HUDEP-2 (cell line): ENCODE measurements around the gene VIPR2.
"Not testable (repeated sequence)": the region's sequence is repeated elsewhere in the genome, so short reads cannot be mapped to it uniquely, and the experiment has no call there.

Source experiments
- DNase-seq, 76 experiments: peaks; one replicate each; lab custom pipeline; 2025; ENCODE audit not compliant: unreplicated experiment in 76 of 76; lab: John Stamatoyannopoulos, UW

VIPR2 gene

DNA sequence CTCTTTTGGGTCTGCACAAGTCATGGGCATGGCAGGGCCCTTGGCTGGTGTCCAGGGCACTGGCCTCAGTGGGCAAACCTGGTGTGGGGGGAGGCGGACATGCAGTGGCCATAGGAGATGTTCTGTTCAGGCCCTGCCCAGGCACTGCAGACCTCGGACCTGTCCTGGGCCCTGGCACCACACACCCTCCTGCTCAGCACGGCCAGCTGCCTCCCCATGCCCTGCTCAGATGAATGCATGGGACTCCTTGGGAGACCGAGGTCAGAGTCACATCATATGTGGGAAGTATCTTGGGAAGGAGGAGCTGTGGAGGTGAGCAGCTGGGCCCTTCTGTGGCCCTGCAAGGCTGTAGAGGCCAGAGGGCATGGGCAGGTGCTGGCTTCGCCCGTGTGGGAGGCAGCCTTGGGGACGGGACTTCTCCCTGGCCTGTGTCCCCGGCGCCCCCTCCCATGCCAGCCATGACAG lies 130.8 kb downstream of the VIPR2 start:
- DNase-seq: no peak

DNA sequence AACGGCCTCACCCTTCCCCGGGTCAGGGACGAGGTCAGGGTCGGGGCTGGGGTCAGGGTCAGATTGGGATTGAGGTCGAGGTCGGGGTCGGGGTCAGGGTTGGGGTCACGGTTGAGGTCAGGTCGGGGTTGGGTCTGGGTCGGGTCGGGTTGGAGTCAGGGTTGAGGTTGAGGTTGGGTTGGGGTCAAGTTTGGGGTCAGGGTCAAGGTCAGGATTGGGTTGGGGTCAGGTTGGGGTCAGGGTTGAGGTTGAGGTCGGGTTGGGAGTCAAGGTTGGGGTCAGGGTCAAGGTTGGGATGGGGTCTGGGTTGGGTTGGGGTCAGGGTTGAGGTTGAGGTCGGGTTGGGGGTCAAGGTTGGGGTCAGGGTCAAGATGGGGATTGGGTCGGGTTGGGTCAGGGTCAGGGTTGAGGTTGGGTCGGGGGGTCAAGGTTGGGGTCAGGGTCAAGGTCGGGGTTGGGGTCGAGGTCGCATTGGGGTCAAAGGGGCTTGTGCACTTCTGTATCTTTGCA lies 131.4 kb downstream of the VIPR2 start:
- DNase-seq: no peak

DNA sequence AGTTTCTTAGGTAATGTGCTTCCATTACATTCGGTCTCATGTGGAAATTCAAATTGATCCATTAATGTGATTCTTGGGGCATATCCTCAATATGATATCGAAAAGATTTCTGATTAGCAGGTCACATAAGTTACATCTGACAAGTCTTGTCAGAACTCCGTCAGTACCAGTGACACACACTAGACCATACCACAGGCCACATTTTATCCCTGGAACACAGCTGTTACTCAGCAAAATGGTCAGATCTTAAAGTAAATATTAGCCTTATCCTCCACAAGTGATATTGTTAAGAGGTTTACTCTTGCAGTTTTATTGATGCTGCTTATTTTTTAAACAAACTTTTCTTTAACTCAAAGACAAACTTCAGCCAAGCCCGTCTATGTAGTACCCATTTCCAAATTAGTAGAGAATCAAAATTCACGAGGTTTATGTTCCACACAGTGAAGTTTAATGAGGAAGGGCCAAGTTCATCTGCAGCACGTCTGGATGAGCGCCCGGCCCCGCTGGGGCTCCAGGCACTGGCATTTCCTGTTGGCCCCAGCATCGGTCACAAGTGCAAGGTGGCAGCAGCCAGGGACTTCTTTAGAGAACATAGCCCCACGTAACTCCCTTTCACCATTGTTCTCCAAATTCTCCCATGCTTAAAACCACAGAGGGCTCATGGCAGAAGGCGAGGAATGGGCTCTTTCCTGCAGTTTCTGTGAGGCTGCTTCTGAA lies 132.2 kb downstream of the VIPR2 start:
- no peak for DNase-seq

DNA sequence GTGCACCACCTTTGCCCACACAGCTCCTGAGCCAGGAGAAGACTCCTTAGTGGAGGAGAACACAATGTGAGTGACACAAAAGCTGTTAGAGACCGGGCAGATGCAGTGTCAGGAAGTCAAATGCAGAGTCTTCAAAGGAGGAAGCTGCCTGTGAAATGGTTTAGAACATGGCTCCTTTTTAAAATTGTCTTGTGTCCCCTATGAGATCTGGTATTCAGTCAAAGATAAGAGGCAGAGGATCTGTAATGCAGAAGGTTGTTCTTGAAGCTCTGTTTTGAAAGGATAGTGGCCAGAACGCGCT lies 133.0 kb downstream of the VIPR2 start:
- no peak for DNase-seq

DNA sequence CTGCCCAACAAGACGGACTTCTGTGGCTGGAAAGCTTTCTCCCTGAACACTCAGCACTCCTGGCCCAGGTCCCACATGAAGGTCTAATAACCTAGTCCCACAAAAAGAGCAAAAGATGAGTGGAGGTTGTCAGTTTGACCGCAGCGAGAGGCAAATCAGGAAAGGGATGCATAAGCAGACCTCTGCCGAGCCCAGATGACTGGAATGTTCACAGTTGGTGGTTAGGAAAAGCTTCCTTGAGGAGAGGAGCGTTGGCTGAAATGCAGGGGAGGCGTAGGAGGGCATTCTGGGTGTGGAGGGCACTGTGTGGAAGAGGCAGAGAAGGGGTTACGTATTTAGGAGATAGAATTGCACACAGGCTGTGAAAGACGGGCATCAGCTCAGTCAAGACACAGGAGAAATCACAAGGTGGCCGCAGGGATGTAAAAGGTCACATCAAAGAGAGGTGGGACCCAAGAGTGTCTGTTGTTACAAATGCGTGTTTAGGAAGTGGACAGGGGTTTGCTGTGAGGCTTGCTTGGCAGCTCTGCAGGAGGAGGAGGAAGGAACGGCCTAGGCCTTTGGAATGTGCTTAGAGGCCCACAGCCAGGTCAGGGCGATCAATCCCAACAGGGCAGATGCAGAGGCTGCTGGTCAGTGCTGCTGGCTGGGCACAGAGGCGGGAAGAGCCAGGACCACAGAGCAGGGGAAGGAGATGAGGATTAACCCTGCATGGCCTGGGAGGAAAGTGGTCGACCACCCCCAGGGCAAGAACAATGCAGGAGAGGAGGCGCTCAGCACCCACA lies 133.5 kb downstream of the VIPR2 start:
- DNase-seq: no peak

DNA sequence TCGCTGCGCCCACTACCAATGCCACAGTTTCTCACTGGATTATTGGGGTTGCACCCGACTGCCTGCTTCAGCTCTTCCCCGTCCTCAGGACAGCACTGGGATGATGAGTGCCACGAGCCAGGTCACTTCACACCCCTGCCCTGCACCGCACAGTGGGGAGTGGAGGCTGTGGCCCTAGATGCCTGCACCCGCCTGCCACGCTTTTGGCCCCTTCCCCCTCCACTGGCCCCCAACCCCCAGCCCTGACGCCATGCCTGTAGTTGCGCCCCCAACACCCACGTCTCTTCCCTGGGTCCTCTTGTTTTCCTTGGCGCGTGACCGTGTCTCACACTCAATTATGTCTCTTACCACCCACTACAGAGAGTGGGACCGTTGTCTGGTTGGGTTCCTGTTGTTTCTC lies 134.3 kb downstream of the VIPR2 start:
- no peak for DNase-seq

DNA sequence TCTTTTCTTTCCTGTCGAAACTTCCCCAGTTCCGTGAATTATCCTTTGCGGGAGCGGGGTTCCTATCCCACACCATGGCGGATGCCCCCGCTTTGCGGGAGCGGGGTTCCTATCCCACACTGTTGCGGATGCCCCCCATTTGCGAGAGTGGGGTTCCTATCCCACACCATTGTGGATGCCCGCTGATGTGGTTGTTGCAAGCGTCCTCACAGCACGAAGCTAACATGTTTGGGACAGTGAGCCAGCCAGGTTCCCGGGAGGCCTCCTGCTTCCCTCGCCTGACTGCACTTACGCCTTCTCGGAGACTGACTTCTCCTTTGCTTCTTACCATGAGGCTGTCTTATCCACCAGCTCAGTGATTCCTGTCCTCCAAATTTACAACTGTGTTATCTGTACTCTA lies 134.7 kb downstream of the VIPR2 start:
- no peak for DNase-seq

DNA sequence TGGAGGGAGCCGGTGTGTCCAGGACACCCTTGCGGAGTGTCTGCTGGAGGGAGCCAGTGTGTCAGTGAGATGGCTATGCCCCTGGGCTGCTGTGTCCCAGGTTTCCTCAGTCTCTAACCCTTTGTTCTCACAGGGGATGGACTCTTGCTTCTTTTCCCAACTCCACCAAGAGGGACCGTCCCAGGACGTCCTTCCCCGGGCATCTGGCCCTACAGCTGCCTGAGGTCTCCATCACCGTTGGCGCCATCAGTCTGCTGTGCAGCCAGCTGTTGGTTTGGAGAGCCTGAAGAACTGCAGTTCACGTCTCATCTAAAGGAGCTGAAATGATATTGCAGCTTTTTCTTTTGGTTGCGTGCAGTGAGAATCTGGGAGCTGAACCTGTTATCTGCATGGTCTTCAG lies 136.2 kb downstream of the VIPR2 start:
- no peak for DNase-seq

DNA sequence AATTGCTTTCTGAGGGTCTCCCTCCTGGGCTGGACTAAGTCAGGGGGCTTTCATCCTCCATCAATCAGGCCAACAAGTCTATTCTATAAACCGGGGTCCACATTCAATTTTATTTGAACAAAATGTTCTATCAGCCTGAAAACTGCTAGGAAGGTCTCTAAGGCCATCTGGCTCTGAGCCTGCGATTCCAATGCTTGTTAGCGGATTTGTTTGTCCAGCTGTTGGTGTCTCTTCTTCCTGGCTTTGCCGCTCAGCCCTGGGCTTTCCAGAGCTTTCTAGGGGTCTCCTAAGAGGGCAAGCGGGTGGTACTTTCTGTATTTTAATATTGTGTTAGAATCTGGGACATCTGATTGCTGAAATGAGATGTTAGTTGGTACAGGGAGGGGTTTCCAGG lies 136.7 kb downstream of the VIPR2 start:
- no peak for DNase-seq

DNA sequence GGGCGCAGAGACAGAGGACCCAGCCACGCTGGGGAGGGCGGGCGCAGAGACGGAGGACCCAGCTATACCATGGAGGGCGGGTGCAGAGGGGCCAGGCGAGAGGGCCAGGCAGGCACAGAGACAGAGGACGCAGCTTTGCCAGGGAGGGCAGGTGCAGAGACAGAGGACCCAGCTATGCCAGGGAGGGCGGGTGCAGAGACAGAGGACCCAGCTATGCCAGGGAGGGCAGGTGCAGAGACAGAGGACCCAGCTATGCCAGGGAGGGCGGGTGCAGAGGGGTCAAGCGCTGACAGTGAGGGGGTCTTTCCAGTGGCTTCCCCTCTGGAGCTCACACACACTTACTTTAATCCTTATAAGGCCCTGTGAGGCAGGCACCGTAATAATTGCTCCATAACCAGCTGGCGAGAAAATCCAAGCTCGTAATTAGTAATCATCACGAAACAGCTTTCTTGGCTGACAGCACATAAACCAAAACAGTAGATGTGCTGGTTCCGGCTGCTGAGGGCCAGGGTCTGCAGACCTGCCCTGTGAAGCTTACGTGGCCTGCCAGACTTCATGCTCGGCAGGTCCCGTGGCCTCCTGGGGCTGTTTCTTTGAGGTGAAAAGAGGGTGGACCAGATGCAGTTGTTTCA lies 137.2 kb downstream of the VIPR2 start:
- DNase-seq: no peak

DNA sequence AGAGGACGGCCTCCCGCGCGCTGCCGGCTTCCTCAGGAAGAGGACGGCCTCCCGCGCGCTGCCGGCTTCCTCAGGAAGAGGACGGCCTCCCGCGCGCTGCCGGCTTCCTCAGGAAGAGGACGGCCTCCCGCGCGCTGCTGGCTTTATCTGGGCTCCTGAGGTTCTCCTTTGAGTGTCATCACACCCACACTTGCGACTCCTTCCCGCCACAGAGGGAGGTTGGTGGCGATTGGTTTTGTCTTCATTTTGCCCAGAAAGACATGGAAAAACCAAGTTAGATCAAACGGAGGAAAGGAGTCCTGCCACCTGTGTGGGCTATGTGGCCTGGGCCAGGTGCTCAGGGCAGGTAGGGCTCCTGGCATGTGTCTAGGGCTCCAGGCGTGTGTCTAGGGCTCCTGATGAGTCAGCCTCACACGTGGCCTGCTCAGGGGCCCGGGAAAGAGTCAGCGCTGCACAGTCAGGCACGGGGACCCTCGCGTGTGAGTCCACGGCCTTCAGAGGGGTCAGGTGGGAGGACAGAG lies 138.0 kb downstream of the VIPR2 start:
- no peak for DNase-seq

DNA sequence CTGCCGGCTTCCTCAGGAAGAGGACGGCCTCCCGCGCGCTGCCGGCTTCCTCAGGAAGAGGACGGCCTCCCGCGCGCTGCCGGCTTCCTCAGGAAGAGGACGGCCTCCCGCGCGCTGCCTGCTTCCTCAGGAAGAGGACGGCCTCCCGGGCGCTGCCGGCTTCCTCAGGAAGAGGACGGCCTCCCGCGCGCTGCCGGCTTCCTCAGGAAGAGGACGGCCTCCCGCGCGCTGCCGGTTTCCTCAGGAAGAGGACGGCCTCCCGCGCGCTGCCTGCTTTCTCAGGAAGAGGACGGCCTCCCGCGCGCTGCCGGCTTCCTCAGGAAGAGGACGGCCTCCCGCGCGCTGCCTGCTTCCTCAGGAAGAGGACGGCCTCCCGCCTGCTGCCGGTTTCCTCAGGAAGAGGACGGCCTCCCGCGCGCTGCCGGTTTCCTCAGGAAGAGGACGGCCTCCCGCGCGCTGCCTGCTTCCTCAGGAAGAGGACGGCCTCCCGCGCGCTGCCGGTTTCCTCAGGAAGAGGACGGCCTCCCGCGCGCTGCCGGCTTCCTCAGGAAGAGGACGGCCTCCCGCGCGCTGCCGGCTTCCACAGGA lies 138.6 kb downstream of the VIPR2 start:
- DNase-seq: not testable (repeated sequence)

DNA sequence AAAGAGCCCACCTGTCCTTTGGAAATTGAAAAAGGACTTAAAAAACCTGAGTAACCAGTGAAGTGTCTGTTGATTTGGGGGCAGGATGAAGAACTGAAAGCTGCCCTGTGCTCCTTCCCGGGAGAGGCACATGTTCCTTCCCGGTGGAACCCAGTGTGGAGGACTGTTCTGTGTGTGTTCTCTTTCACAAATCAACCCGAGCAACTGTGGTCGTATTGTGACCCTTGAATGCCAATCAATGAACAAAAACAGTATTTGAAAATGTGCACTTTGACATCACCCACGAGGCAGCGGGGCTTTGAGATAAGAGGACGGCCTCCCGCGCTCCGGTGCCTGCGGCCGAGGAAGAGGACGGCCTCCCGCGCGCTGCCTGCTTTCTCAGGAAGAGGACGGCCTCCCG lies 139.0 kb downstream of the VIPR2 start:
- DNase-seq: no peak

DNA sequence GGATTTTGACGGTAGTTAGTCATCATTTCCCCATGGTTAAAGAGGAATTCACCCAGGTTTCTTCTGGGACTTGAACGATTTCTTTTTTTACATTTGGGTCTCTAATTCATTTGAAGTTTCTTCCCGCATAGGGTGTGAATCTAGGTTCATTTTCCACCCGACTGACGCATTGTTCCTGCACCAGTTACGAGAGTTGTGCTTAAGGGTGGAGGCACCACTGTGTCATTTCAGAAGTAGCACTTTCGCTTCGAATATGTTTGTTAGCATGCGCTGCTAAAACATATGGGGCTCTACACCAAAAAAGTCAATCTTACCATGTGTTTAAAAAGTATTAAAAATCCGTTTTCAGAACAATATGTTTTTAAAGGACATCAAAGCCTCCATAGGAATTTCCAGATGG lies 140.3 kb downstream of the VIPR2 start:
- no peak for DNase-seq

DNA sequence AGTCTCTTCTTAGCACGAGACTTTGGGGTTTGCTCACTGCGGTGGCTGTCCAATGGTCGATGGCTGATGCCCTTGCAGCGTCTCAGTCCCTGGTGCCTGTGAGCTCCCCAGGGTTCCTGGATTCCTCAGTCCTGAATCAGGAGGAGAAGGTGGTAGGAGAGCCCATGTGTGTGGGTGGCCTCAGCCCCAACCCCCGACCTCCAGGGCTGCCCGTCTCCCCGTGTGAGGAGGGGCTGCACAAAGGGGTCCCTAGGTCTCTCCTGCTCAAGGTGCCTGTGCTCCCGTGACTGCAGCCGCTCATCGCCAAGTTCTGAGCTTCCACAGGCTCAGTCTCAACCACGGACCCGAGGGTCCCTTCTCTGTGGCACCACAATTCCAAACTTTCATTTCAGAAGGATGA lies 142.9 kb downstream of the VIPR2 start:
- DNase-seq: no peak

DNA sequence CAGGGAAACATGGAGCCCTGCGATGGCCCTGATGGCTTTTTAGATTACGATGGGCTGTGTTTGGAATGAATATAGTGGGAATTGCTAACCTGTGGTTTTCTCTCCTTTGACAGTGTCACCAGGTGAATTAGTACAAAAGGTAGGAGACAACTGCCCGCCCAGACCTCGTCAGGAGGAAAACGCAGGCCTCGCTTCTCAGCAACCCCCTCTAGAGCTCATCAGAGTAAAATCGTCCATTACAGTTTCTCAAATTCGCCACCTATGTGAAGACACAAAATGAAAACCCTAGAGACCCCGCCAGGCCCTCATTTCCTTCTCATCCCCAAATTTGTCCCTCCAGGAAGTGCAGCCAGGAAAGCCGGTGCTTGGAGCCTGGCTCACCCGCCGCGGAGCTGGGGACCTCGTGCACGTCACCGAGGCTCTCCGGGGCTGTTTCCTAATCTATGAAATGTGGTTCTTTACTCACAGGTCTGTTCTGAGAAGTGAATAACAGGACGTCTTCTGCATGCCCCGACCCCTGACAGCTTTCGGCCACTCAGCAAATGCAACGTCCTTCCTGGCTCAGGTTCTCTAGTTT lies 143.7 kb downstream of the VIPR2 start:
- DNase-seq: no peak

DNA sequence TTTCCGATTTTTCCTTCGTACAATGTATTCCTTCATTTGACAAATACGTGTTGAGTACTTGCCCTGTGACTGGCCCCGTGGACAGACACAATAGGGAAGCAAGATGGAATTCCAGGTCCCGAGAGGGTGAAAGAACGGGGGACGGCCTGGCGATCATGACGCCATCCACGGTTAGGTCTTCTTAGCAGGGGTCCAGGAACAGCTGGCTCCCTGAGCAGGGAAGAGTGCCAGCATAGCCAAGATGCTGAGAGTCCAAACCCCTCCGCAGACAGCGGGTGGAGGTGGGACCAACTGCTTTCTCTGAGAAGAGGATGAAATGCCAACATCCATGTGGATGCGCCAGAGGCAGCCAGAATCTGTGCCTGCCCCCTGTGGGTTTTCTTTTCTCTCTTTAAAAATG lies 144.6 kb downstream of the VIPR2 start:
- no peak for DNase-seq

DNA sequence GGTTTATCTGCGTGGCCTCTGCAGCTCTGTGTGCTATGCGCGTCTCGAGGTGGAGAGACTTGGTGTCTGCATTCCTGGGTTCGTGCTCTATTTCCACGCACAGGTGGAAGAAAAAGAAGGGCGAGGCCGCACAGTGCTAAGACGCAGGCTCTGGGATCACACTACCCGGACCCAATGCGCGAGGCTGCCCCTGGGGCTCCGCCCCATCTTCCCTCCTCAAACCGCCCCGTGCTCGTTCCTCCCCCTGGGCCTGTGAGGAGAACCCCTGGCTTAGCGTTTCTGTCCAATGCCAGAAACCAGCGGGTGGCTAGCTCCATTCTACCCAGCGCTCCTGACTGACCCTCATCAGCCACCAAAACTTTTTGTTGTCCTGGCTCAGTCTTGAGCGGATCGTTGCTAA lies 145.2 kb downstream of the VIPR2 start:
- no peak for DNase-seq

DNA sequence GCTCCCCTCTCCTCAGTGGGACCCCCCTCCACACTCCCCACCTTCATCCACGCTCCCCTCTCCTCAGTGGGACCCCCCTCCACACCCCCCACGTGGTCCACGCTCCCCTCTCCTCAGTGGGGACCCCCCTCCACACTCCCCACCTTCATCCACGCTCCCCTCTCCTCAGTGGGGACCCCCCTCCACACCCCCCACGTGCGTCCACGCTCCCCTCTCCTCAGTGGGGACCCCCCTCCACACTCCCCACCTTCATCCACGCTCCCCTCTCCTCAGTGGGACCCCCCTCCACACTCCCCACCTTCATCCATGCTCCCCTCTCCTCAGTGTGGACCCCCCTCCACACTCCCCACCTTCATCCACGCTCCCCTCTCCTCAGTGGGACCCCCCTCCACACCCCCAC lies 146.4 kb downstream of the VIPR2 start:
- not testable (repeated sequence) for DNase-seq

DNA sequence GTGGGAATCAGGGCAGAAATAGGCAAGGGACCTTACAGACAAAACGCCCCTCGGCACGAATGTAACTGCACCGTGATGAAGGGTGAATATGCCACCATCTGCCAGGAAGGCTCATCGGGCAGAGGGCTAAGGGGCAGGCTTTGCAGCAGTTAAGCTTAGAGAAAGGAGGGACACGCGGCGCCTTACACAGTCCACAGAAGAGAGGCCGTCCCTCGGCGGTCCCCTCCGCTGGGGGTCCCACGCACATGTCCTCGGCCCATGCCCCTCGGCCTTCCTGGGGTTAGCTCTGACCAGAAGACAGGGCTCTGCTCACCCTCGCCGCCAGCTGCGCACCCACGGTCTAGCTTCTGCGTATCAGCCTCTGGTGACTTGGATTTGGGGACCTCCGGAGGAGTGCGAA lies 147.2 kb downstream of the VIPR2 start:
- DNase-seq: no peak

DNA sequence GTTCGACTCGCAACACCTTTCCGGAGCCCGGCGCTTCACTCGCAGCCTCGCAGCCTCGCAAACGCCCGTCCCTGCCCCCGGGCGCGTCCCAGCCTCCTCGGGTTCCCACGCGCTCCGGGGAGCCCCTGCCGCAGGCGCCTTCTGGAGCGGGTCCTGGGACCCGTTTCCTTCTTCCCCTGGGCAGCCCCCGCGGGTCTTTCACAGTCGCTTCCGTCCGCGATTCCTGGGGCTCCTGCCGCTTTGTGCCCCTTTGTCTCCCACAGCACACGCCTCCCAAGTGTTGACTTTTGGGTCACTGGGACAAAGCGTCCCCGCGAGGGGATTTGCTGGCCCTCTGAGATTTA lies 147.6 kb downstream of the VIPR2 start:
- DNase-seq: no peak
